Calu3 (cell line): ENCODE data around the gene DNAJB14. TPM values are rescaled to one million over a fixed set of nuclear protein-coding genes. Genes with fewer than 3 reads are reported as not detected.

Source experiments
- BruUV-seq: library from RNA; stranded (reverse); fragments of 400-500 nt; replicated peaks from 2 replicates; lab custom pipeline; 2021; lab: Mats Ljungman, UMichigan
- CTCF ChIA-PET: fragments of 300-600 bp; sonication (Branson Sonifier 250); formaldehyde crosslinking; loops from one replicate; lab custom pipeline; 2022; ENCODE audit warnings: antibody characterized with exemption; lab: Charles Lee
- DNase-seq: peaks from one replicate; pipeline ENCODE4 v3.0.0; 2022
- H3K27ac Mint-ChIP-seq: one replicate; pipeline ENCODE4 v1.8.0; 2022; ENCODE audit warnings: mixed read lengths; ENCODE audit not compliant: unreplicated experiment
- H3K27me3 Mint-ChIP-seq: one replicate; pipeline ENCODE4 v1.8.0; 2022; ENCODE audit warnings: mixed read lengths; ENCODE audit not compliant: unreplicated experiment
- H3K36me3 Mint-ChIP-seq: one replicate; pipeline ENCODE4 v1.8.0; 2022; ENCODE audit warnings: mild to moderate bottlenecking, moderate library complexity, mixed read lengths; ENCODE audit not compliant: insufficient read depth, unreplicated experiment
- H3K4me1 Mint-ChIP-seq: one replicate; pipeline ENCODE4 v1.8.0; 2022; ENCODE audit warnings: mild to moderate bottlenecking, low read depth, mixed read lengths; ENCODE audit not compliant: unreplicated experiment
- H3K4me3 Mint-ChIP-seq: one replicate; pipeline ENCODE4 v1.8.0; 2022; ENCODE audit warnings: mild to moderate bottlenecking, low read depth, moderate library complexity, mixed read lengths; ENCODE audit not compliant: unreplicated experiment
- H3K9me3 Mint-ChIP-seq: one replicate; pipeline ENCODE4 v1.8.0; 2022; ENCODE audit warnings: low read depth, mixed read lengths; ENCODE audit not compliant: unreplicated experiment
- CTCF ChIP-seq: fragments of 200-600 bp; IDR thresholded peaks from one replicate; pipeline ENCODE4 v1.8.0; 2022; ENCODE audit warnings: antibody characterized with exemption; ENCODE audit not compliant: unreplicated experiment
- intact Hi-C: fragments of 100-400 bp; cut with micrococcal nuclease; formaldehyde crosslinking; loops from one replicate; pipeline ENCODE4 v1.10.0; 2022; ENCODE audit not compliant: unreplicated experiment
- total RNA-seq: library from RNA; stranded (reverse); gene quantifications from 2 replicates; pipeline ENCODE4 v1.2.3, GENCODE V29; 2022

DNAJB14 gene
- total RNA-seq, 1 experiment from 2014 or later: 35.4 TPM

GRCh38 chr4:99891351-99891750 lies 55.1 kb downstream of the DNAJB14 start:
- BruUV-seq: no TSS peak
- CTCF ChIA-PET: no interaction called here
- TF ChIP-seq CTCF: no peak
- DNase-seq: no peak
- Mint-ChIP-seq H3K27ac (no peak overlapping the region), H3K4me3 (no peak overlapping the region), H3K4me1 (peaks cover 8% of the 10 kb centered on the region), H3K9me3 (no peaks in the 10 kb centered on the region), H3K27me3 (no peaks in the 10 kb centered on the region), H3K36me3 (peaks cover 16% of the 10 kb centered on the region)
- intact Hi-C loops: no loop called here

- no peaks in the 10 kb centered on the region for H3K4me1 Mint-ChIP-seq
- H3K27ac Mint-ChIP-seq: no peak overlapping the region
- H3K27me3 Mint-ChIP-seq: no peaks in the 10 kb centered on the region
- peaks cover 4% of the 10 kb centered on the region for H3K36me3 Mint-ChIP-seq
- no peak overlapping the region for H3K4me3 Mint-ChIP-seq
- BruUV-seq: no TSS peak
- CTCF ChIA-PET: no interaction called here
- DNase-seq: no peak
- intact Hi-C loops: loop anchor here (5.0 kb wide), 1 partner anchor 326 kb away; the partner anchor contains the start of gene TRMT10A
- no peak for TF ChIP-seq CTCF
- no peaks in the 10 kb centered on the region for H3K9me3 Mint-ChIP-seq
Measured at GRCh38 chr4:99887837-99888236, 58.6 kb downstream of the DNAJB14 start.

- Mint-ChIP-seq H3K4me3 (no peak overlapping the region), H3K4me1 (no peaks in the 10 kb centered on the region), H3K27ac (no peak overlapping the region), H3K36me3 (peaks cover 4% of the 10 kb centered on the region), H3K27me3 (no peaks in the 10 kb centered on the region), H3K9me3 (no peaks in the 10 kb centered on the region)
- DNase-seq: no peak
- intact Hi-C loops: loop anchor here (5.0 kb wide), 1 partner anchor 324 kb away; the partner anchor contains the start of gene TRMT10A
- TF ChIP-seq CTCF: no peak
- BruUV-seq: no TSS peak
- CTCF ChIA-PET: no interaction called here
Measured at GRCh38 chr4:99886146-99886545, 60.3 kb downstream of the DNAJB14 start.

- TF ChIP-seq CTCF: no peak
- no TSS peak for BruUV-seq
- Mint-ChIP-seq H3K9me3 (no peaks in the 10 kb centered on the region), H3K4me1 (no peaks in the 10 kb centered on the region), H3K4me3 (no peak overlapping the region), H3K27ac (no peak overlapping the region), H3K27me3 (no peaks in the 10 kb centered on the region), H3K36me3 (peaks cover 4% of the 10 kb centered on the region)
- no peak for DNase-seq
- intact Hi-C loops: loop anchor here (2.0 to 5.0 kb wide), 2 partner anchors 69 to 323 kb away; partner anchors contain the start of genes DAPP1 and TRMT10A
- CTCF ChIA-PET: interaction anchor here (1.0 kb wide), 1 partner anchor 74 kb away, joined by 3 read pairs; no protein-coding TSS in a partner anchor
Measured at GRCh38 chr4:99885687-99886086, 60.7 kb downstream of the DNAJB14 start.
